ENCODE results near the gene PTEN. TPM values are rescaled to one million over a fixed set of nuclear protein-coding genes. Genes with fewer than 3 reads are reported as not detected.
A peak's percentile ranks its signal among the peaks of the same experiment; 100 is the strongest.

Gene PTEN
- total and polyA plus RNA-seq, 4 donors: 29.4 to 334 (median 64.1) TPM

GRCh38 chr10:87841186-87841585, 22.2 kb upstream of the PTEN start:
- Histone ChIP-seq H3K4me1 (ENCODE audit: control insufficient read depth in 5 of 5, insufficient read depth in 5 of 5, low read length in 5 of 5) (peaks cover 0 to 1% (median 0%) of the 10 kb centered on the region in 5 donors), H3K36me3 (ENCODE audit: control insufficient read depth in 4 of 4, insufficient read depth in 4 of 4, low read length in 4 of 4) (no peaks in the 10 kb centered on the region), H3K9ac (ENCODE audit: insufficient read depth in 1 of 2, low read length in 2 of 2) (no peak overlapping the region), H3K27me3 (ENCODE audit: control insufficient read depth in 3 of 3, insufficient read depth in 3 of 3, low read length in 2 of 3) (no peaks in the 10 kb centered on the region), H3K9me3 (ENCODE audit: control insufficient read depth in 4 of 4, insufficient read depth in 3 of 4, low read length in 3 of 4) (no peaks in the 10 kb centered on the region), H3K4me3 (no peak overlapping the region), H3K27ac (ENCODE audit: low read depth in 1 of 2, low read length in 1 of 2) (no peak overlapping the region)
- TF ChIP-seq CTCF (IDR thresholded peaks at IDR 0.05; ENCODE audit: control extremely low read depth, extremely low read depth): no peak
- DNase-seq: no peak
- ATAC-seq (ENCODE audit: insufficient read depth, low FRiP score): no peak
- WGBS, 2 donors: 88 to 92% methylated on average over 3 of the region's 3 CpGs

GRCh38 chr10:87842220-87842641, 21.2 kb upstream of the PTEN start:
- WGBS, 2 donors: 78 to 88% methylated on average over 1 of the region's 1 CpG
- H3K27ac ChIP-seq (ENCODE audit: low read depth in 1 of 2, low read length in 1 of 2): no peak overlapping the region
- no peak overlapping the region for H3K9ac ChIP-seq (ENCODE audit: insufficient read depth in 1 of 2, low read length in 2 of 2)
- no peak for TF ChIP-seq CTCF (IDR thresholded peaks at IDR 0.05; ENCODE audit: control extremely low read depth, extremely low read depth)
- ATAC-seq (ENCODE audit: insufficient read depth, low FRiP score): peak; percentile 78
- H3K4me3 ChIP-seq: no peak overlapping the region
- no peaks in the 10 kb centered on the region for H3K9me3 ChIP-seq (ENCODE audit: control insufficient read depth in 4 of 4, insufficient read depth in 3 of 4, low read length in 3 of 4)
- peaks cover 0 to 1% (median 0%) of the 10 kb centered on the region in 5 donors for H3K4me1 ChIP-seq (ENCODE audit: control insufficient read depth in 5 of 5, insufficient read depth in 5 of 5, low read length in 5 of 5)
- no peaks in the 10 kb centered on the region for H3K27me3 ChIP-seq (ENCODE audit: control insufficient read depth in 3 of 3, insufficient read depth in 3 of 3, low read length in 2 of 3)
- DNase-seq: no peak
- no peaks in the 10 kb centered on the region for H3K36me3 ChIP-seq (ENCODE audit: control insufficient read depth in 4 of 4, insufficient read depth in 4 of 4, low read length in 4 of 4)

- H3K36me3 ChIP-seq (ENCODE audit: control insufficient read depth in 4 of 4, insufficient read depth in 4 of 4, low read length in 4 of 4): no peaks in the 10 kb centered on the region
- H3K27me3 ChIP-seq (ENCODE audit: control insufficient read depth in 3 of 3, insufficient read depth in 3 of 3, low read length in 2 of 3): no peaks in the 10 kb centered on the region
- no peak overlapping the region for H3K4me3 ChIP-seq
- no peak overlapping the region for H3K9ac ChIP-seq (ENCODE audit: insufficient read depth in 1 of 2, low read length in 2 of 2)
- H3K27ac ChIP-seq (ENCODE audit: low read depth in 1 of 2, low read length in 1 of 2): no peak overlapping the region
- H3K4me1 ChIP-seq (ENCODE audit: control insufficient read depth in 5 of 5, insufficient read depth in 5 of 5, low read length in 5 of 5): peaks cover 0 to 1% (median 0%) of the 10 kb centered on the region in 5 donors
- no peak for TF ChIP-seq CTCF (IDR thresholded peaks at IDR 0.05; ENCODE audit: control extremely low read depth, extremely low read depth)
- H3K9me3 ChIP-seq (ENCODE audit: control insufficient read depth in 4 of 4, insufficient read depth in 3 of 4, low read length in 3 of 4): no peaks in the 10 kb centered on the region
- DNase-seq: no peak
- no peak for ATAC-seq (ENCODE audit: insufficient read depth, low FRiP score)
These were observed 20.5 kb upstream of the PTEN start for GRCh38 chr10:87842776-87843497.

GRCh38 chr10:87843714-87844113, 19.7 kb upstream of the PTEN start:
- WGBS, 2 donors: 97 to 98% methylated on average over 4 of the region's 4 CpGs
- Histone ChIP-seq H3K36me3 (ENCODE audit: control insufficient read depth in 4 of 4, insufficient read depth in 4 of 4, low read length in 4 of 4) (no peaks in the 10 kb centered on the region), H3K9me3 (ENCODE audit: control insufficient read depth in 4 of 4, insufficient read depth in 3 of 4, low read length in 3 of 4) (no peaks in the 10 kb centered on the region), H3K4me3 (no peak overlapping the region), H3K27ac (ENCODE audit: low read depth in 1 of 2, low read length in 1 of 2) (no peak overlapping the region), H3K4me1 (ENCODE audit: control insufficient read depth in 5 of 5, insufficient read depth in 5 of 5, low read length in 5 of 5) (peaks cover 0 to 1% (median 0%) of the 10 kb centered on the region in 5 donors), H3K27me3 (ENCODE audit: control insufficient read depth in 3 of 3, insufficient read depth in 3 of 3, low read length in 2 of 3) (no peaks in the 10 kb centered on the region), H3K9ac (ENCODE audit: insufficient read depth in 1 of 2, low read length in 2 of 2) (no peak overlapping the region)
- ATAC-seq (ENCODE audit: insufficient read depth, low FRiP score) (no peak), DNase-seq (no peak)
- TF ChIP-seq CTCF (IDR thresholded peaks at IDR 0.05; ENCODE audit: control extremely low read depth, extremely low read depth): no peak

Measured in lung (tissue), 12 donors.